HG03571 (cell line): ENCODE measurements around the gene RPP25.
"Not testable (repeated sequence)": the region's sequence is repeated elsewhere in the genome, so short reads cannot be mapped to it uniquely, and the experiment has no call there.

Experiments
- ATAC-seq: cut with Tn5 transposase; IDR thresholded peaks from one replicate; pipeline ENCODE4 v1.9.1; 2021; ENCODE audit not compliant: unreplicated experiment

Gene RPP25

DNA sequence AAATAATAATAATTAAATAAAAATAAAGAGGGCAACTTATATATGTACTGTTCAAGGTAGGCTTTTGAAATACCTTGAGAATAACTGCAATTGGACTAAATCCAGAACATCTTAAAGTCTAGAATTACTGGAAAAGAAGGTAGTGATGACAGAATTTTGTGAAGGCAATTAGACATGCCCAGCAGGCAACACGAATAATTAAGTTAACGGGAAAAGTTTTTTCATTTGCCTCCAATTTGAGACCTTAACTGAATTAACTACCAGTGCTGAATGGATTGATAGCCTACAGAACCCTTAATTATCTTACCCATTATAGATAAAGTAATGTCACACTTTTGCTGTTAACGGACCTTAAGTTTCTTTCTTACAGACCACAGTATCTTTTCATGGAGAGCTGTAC lies 32.0 kb downstream of the RPP25 start:
- no peak for ATAC-seq

- ATAC-seq, result no peak
Measured at GRCh38 chr15:74920456-74920855, 36.1 kb downstream of the RPP25 start.

- ATAC-seq, result no peak
Measured at GRCh38 chr15:74917676-74918075, 38.9 kb downstream of the RPP25 start.

- not testable (repeated sequence) for ATAC-seq
Measured at GRCh38 chr15:74913799-74914198, 42.8 kb downstream of the RPP25 start.

DNA sequence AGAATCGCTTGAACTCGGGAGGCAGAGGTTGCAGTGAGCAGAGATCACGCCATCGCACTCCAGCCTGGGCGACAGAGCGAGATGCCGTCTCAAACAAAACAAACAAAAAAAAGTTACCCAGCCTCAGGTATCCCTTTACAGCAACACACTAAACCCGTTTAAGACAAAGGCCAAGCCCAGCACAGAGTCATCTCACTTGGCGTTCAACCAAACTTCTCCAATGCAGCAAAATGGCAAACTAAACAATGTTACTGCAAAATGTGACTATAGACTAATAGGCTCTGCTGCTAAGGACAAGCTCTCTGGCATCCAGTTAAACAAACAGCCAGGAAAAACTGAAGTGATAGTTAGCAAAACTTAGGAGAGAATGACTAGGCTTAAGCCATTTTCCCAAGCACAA lies 43.5 kb downstream of the RPP25 start:
- no peak for ATAC-seq

GRCh38 chr15:74908635-74909034 lies 47.9 kb downstream of the RPP25 start:
- ATAC-seq, result no peak

DNA sequence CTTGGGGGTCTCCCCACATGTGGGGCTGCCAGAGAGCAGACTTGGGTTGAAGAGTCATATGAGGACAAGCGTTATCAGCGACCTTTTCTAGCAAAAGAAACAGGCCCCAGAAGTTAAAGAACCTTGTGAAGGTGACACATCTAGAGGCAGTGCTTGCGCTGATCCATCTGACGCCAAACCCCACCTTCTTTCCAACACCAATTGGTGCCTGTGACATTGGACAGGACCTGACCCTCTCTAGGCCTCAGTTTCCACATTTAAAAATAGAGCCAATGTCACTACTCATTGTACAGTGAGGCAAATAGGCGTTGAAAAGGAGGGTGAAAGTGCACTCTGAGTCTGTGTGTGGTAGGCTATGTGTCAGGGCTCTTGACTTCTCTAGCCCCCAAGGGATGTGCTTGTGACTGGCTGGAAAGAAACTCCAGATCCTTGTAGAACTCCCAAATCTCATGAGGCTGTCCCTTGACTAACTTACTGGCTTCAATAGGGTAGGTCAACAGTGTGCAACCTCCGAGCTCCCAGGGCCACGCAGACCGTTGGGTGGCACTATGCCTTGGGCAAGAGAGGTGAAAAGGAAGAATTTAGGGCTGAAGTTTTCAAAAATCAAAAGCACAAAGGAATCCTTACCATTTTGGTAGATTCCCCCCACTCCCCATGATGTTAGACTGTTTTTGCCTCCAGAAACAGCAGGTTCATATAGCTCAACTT lies 49.3 kb downstream of the RPP25 start:
- no peak for ATAC-seq

DNA sequence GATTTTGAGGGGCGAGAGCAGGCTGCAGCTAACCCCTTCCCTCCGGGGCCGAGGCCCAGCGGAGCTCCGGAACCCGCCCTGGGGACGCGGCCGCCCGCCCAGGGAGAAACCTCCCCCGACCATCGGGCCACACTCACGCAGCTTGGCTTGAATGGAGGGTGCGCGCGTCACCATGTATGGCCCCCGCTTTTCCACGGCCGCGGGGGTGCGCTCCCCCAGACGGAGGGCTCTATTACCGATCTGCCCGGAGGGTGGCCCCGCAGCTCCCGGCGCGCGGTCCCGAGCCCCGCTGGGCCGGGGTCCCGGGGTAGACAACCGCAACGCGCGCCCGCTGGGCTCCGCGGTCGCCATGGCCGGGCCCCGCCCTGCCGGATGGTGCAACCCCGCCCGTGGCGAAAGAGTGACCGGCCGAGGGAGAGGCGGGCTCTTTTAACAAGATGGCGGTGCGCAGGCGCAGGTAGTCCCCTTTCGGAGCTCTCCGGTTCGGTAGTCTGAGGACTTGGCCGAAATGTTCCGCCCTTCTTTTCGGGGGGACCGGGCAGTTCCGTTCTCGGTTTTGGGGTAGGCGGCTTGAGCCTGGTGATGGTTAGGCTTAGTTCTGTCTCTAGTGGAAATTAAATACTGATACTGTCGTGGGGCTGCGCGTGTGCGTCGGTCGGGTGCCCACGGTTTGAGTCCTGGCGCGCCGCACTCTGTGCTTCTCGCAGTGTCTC lies 50.0 kb downstream of the RPP25 start, which contains the start of gene FAM219B:
Gene FAM219B (minus strand): TSS at position 402 of the 713 bp plus-strand sequence. CDS start 51 bp downstream, at position 351.
- ATAC-seq, result peak; percentile 87

GRCh38 chr15:74906067-74906449 lies 50.5 kb downstream of the RPP25 start:
- no peak for ATAC-seq
